ENCODE data around the gene COX7A2L. TPM values are rescaled to one million over a fixed set of nuclear protein-coding genes. Genes with fewer than 3 reads are reported as not detected.

Gene COX7A2L, protein sequence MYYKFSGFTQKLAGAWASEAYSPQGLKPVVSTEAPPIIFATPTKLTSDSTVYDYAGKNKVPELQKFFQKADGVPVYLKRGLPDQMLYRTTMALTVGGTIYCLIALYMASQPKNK
- 65.4 TPM for polyA plus RNA-seq (2013, experiment 1 of 2)
- polyA plus RNA-seq (2013, experiment 2 of 2), result 64.9 TPM

DNA sequence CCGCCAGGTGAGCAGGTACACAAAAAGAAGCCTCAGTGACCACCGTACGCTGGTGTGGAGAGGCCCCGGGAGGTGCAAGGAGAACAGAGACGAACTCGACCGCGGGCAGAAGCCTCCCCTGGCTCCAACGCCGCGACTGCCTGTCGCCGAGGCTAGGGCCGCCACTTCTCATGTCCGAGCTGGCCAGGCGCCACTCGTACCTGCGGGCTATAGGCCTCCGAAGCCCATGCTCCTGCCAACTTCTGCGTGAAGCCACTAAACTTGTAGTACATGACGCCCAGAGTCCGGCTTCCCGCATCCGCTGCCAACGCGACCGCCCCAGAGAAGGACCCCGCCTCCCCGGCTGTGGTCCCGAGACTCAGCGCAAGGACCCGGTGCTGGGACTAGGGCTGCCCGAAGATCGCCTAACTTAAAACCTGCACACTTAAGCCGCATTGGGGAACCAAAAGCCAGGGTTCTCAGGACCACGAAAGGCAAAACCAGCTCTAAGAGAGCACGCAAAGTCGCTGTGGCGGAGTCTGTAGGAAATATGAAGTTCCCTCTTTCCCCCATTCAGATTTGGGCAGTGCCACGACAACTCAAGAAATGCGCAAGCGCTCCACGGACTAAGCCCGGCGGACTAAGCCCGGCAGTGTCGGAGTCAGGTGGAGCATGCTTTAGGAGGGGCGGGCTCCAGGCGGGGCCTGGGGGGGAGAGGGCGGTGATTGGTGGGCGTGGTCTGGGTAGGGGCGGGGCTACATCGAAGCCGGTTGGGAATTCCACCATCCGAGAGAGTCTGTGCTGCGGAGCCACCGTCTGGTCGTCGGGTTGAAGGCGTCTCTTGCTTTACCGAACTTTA, at the start of gene COX7A2L:
TSS of gene COX7A2L (minus strand) at position 328 of the 838 bp plus-strand sequence. CDS start at position 272, 56 bp downstream.
- DNase-seq, result peak; percentile 98
- H3K4me1 ChIP-seq (ENCODE audit: control insufficient read depth, low read depth, low read length), result peaks cover 7% of the 10 kb centered on the region
- H3K9ac ChIP-seq (ENCODE audit: low read length), result peak within 1 kb of the TSS; percentile 93
- H2BK5ac ChIP-seq (ENCODE audit: low read length), result no peak within 1 kb of the TSS
- peak within 1 kb of the TSS; percentile 97 for H3K56ac ChIP-seq (ENCODE audit: low read length)
- H3K36me3 ChIP-seq (ENCODE audit: control insufficient read depth, insufficient read depth, low read length), result no peaks in the 10 kb centered on the region
- H3K4me3 ChIP-seq (ENCODE audit: low read length), result peak within 1 kb of the TSS; percentile 93
- H3K18ac ChIP-seq (ENCODE audit: low read length), result peak within 1 kb of the TSS; percentile 29
- H2BK120ac ChIP-seq (ENCODE audit: low read depth, low read length), result no peak within 1 kb of the TSS
- peaks cover 22% of the 10 kb centered on the region for H3K79me1 ChIP-seq (ENCODE audit: low read length)
- H2AK5ac ChIP-seq (ENCODE audit: low read length), result no peak within 1 kb of the TSS
- peak within 1 kb of the TSS; percentile 46 for H3K4ac ChIP-seq (ENCODE audit: low read depth, low read length)
- H3K23ac ChIP-seq (ENCODE audit: low read length), result no peak within 1 kb of the TSS
- no peak within 1 kb of the TSS for H4K5ac ChIP-seq (ENCODE audit: low read length)
- H3K27ac ChIP-seq (ENCODE audit: low read depth, low read length), result peak within 1 kb of the TSS; percentile 42
- H4K8ac ChIP-seq (ENCODE audit: low read depth, low read length), result no peak within 1 kb of the TSS
- peaks cover 43% of the 10 kb centered on the region for H3K79me2 ChIP-seq (ENCODE audit: control insufficient read depth, insufficient read depth, low read length)
- no CpG with 5 or more reads among the region's 61 CpGs for WGBS (ENCODE audit: extremely low coverage, insufficient coverage, low lambda C conversion rate)
- H3K4me2 ChIP-seq (ENCODE audit: low read length), result peak within 1 kb of the TSS; percentile 87
- no peaks in the 10 kb centered on the region for H3K27me3 ChIP-seq (ENCODE audit: insufficient read depth, low read length, poor library complexity)
- H2BK15ac ChIP-seq (replicated peaks; ENCODE audit: low read depth), result no peak within 1 kb of the TSS

DNA sequence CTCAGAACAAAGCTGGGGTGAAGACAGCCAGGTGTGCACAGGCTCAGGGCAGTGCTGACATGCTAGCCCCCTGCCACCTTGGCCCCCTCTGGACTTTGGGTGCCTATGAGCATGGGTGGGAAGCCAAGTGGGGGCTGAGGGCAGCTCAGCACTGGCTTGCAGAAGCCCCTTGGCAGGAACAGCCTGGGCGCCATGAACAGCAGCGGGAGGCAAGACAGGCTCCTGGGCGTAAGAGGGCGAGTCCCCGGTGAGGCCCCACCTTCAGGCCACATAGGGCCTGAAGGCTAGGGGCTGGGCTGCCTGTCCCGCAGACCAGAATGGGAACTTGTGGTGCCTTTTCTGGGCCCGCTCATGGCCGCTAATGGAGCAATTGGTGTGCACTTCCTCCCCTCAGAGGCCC, 47.0 kb upstream of the COX7A2L start:
- no peak overlapping the region for H2AK5ac ChIP-seq (ENCODE audit: low read length)
- H3K27ac ChIP-seq (ENCODE audit: low read depth, low read length), result no peak overlapping the region
- H3K27me3 ChIP-seq (ENCODE audit: insufficient read depth, low read length, poor library complexity), result no peaks in the 10 kb centered on the region
- H4K5ac ChIP-seq (ENCODE audit: low read length), result no peak overlapping the region
- no peaks in the 10 kb centered on the region for H3K4me1 ChIP-seq (ENCODE audit: control insufficient read depth, low read depth, low read length)
- no peak overlapping the region for H2BK120ac ChIP-seq (ENCODE audit: low read depth, low read length)
- H3K79me2 ChIP-seq (ENCODE audit: control insufficient read depth, insufficient read depth, low read length), result no peaks in the 10 kb centered on the region
- H3K4me3 ChIP-seq (ENCODE audit: low read length), result no peak overlapping the region
- H3K23ac ChIP-seq (ENCODE audit: low read length), result no peak overlapping the region
- H3K56ac ChIP-seq (ENCODE audit: low read length), result no peak overlapping the region
- no peak overlapping the region for H3K4ac ChIP-seq (ENCODE audit: low read depth, low read length)
- no peak overlapping the region for H3K18ac ChIP-seq (ENCODE audit: low read length)
- no peak overlapping the region for H3K4me2 ChIP-seq (ENCODE audit: low read length)
- no peak overlapping the region for H4K8ac ChIP-seq (ENCODE audit: low read depth, low read length)
- H3K9ac ChIP-seq (ENCODE audit: low read length), result no peak overlapping the region
- H3K36me3 ChIP-seq (ENCODE audit: control insufficient read depth, insufficient read depth, low read length), result no peaks in the 10 kb centered on the region
- no peak for DNase-seq
- no peaks in the 10 kb centered on the region for H3K79me1 ChIP-seq (ENCODE audit: low read length)
- H2BK5ac ChIP-seq (ENCODE audit: low read length), result no peak overlapping the region
- no peak overlapping the region for H2BK15ac ChIP-seq (replicated peaks; ENCODE audit: low read depth)
- no CpG with 5 or more reads among the region's 8 CpGs for WGBS (ENCODE audit: extremely low coverage, insufficient coverage, low lambda C conversion rate)

DNA sequence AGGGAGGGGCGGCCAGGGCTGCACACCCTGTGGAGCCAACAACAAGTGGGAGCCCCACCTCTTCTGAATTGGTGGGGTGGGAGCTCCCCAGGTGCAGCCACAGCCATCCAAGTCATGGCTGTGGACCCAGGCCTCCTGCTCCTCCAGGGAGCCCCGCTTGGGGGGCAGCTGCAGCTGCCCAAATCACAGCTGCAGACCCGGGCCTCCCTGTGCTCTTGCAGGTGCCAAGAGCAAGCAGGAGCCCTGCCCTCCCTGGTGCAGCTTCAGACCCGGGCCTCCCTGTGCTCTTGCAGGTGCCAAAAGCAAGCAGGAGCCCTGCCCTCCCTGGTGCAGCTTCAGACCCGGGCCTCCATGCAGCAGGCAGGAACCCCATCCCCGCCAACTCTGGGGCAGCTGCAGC, 46.5 kb upstream of the COX7A2L start:
- no peak overlapping the region for H2BK15ac ChIP-seq (replicated peaks; ENCODE audit: low read depth)
- H3K79me1 ChIP-seq (ENCODE audit: low read length), result no peaks in the 10 kb centered on the region
- no peaks in the 10 kb centered on the region for H3K4me1 ChIP-seq (ENCODE audit: control insufficient read depth, low read depth, low read length)
- no peak overlapping the region for H3K4ac ChIP-seq (ENCODE audit: low read depth, low read length)
- H3K27me3 ChIP-seq (ENCODE audit: insufficient read depth, low read length, poor library complexity), result no peaks in the 10 kb centered on the region
- no peak overlapping the region for H3K18ac ChIP-seq (ENCODE audit: low read length)
- no peak overlapping the region for H3K56ac ChIP-seq (ENCODE audit: low read length)
- WGBS (ENCODE audit: extremely low coverage, insufficient coverage, low lambda C conversion rate), result no CpG with 5 or more reads among the region's 6 CpGs
- no peaks in the 10 kb centered on the region for H3K79me2 ChIP-seq (ENCODE audit: control insufficient read depth, insufficient read depth, low read length)
- H2AK5ac ChIP-seq (ENCODE audit: low read length), result no peak overlapping the region
- no peaks in the 10 kb centered on the region for H3K36me3 ChIP-seq (ENCODE audit: control insufficient read depth, insufficient read depth, low read length)
- no peak overlapping the region for H2BK5ac ChIP-seq (ENCODE audit: low read length)
- H3K9ac ChIP-seq (ENCODE audit: low read length), result no peak overlapping the region
- H4K8ac ChIP-seq (ENCODE audit: low read depth, low read length), result no peak overlapping the region
- H3K4me2 ChIP-seq (ENCODE audit: low read length), result no peak overlapping the region
- no peak overlapping the region for H2BK120ac ChIP-seq (ENCODE audit: low read depth, low read length)
- no peak overlapping the region for H3K4me3 ChIP-seq (ENCODE audit: low read length)
- H4K5ac ChIP-seq (ENCODE audit: low read length), result no peak overlapping the region
- H3K27ac ChIP-seq (ENCODE audit: low read depth, low read length), result no peak overlapping the region
- no peak overlapping the region for H3K23ac ChIP-seq (ENCODE audit: low read length)
- DNase-seq, result no peak

DNA sequence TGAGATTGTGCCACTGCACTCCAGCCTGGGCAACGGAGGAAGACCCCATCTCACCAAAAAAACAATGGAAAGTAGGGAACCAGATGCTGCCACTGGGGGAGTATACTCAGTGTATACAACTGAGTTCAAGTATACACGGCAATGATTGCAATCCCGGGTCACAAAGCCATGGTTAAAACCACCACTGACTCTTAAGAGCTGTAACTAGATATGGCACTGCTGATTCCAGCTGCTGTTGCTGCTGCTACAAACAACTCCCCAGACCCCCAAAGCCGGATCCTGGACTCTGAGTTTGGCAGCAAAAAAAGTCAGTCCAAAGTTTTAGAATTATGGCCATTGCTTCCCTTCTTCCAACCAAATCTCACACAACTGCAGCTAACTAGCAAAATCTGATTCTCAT, 43.7 kb upstream of the COX7A2L start:
- no peaks in the 10 kb centered on the region for H3K27me3 ChIP-seq (ENCODE audit: insufficient read depth, low read length, poor library complexity)
- H4K5ac ChIP-seq (ENCODE audit: low read length), result no peak overlapping the region
- H3K4me1 ChIP-seq (ENCODE audit: control insufficient read depth, low read depth, low read length), result no peaks in the 10 kb centered on the region
- H3K36me3 ChIP-seq (ENCODE audit: control insufficient read depth, insufficient read depth, low read length), result no peaks in the 10 kb centered on the region
- H3K4ac ChIP-seq (ENCODE audit: low read depth, low read length), result no peak overlapping the region
- no peak overlapping the region for H3K9ac ChIP-seq (ENCODE audit: low read length)
- H2BK5ac ChIP-seq (ENCODE audit: low read length), result no peak overlapping the region
- H3K18ac ChIP-seq (ENCODE audit: low read length), result no peak overlapping the region
- no peak for DNase-seq
- H4K8ac ChIP-seq (ENCODE audit: low read depth, low read length), result no peak overlapping the region
- H3K4me2 ChIP-seq (ENCODE audit: low read length), result no peak overlapping the region
- H3K23ac ChIP-seq (ENCODE audit: low read length), result no peak overlapping the region
- WGBS (ENCODE audit: extremely low coverage, insufficient coverage, low lambda C conversion rate), result no CpG with 5 or more reads among the region's 4 CpGs
- no peak overlapping the region for H2AK5ac ChIP-seq (ENCODE audit: low read length)
- no peaks in the 10 kb centered on the region for H3K79me1 ChIP-seq (ENCODE audit: low read length)
- no peak overlapping the region for H3K27ac ChIP-seq (ENCODE audit: low read depth, low read length)
- H2BK15ac ChIP-seq (replicated peaks; ENCODE audit: low read depth), result no peak overlapping the region
- H2BK120ac ChIP-seq (ENCODE audit: low read depth, low read length), result no peak overlapping the region
- H3K4me3 ChIP-seq (ENCODE audit: low read length), result no peak overlapping the region
- H3K56ac ChIP-seq (ENCODE audit: low read length), result no peak overlapping the region
- no peaks in the 10 kb centered on the region for H3K79me2 ChIP-seq (ENCODE audit: control insufficient read depth, insufficient read depth, low read length)

DNA sequence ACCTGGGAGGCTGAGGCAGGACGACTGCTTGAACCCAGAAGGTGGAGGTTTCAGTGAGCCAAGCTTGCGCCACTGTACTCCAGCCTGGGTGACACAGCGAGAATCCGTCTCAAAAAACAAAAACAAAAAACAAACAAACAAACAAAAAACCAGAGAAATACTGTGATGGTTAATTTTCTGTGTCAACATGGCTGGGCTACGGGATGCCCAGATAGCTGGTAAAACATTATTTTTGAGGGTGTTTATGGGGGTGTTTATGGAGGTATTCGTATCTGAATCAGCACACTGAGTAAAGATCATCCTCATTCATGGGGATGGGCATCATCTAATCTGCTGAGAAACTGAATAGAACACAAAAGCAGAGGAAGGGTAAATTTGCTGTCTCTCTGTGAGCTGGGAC, 40.8 kb upstream of the COX7A2L start:
- no peaks in the 10 kb centered on the region for H3K36me3 ChIP-seq (ENCODE audit: control insufficient read depth, insufficient read depth, low read length)
- H2BK15ac ChIP-seq (replicated peaks; ENCODE audit: low read depth), result no peak overlapping the region

More for the DNA sequence above, 40.8 kb upstream of the COX7A2L start:
- Histone ChIP-seq H3K4ac (ENCODE audit: low read depth, low read length) (no peak overlapping the region), H3K27ac (ENCODE audit: low read depth, low read length) (no peak overlapping the region), H3K9ac (ENCODE audit: low read length) (no peak overlapping the region), H3K4me3 (ENCODE audit: low read length) (no peak overlapping the region), H3K56ac (ENCODE audit: low read length) (no peak overlapping the region), H3K79me2 (ENCODE audit: control insufficient read depth, insufficient read depth, low read length) (no peaks in the 10 kb centered on the region), H3K27me3 (ENCODE audit: insufficient read depth, low read length, poor library complexity) (no peaks in the 10 kb centered on the region), H4K8ac (ENCODE audit: low read depth, low read length) (no peak overlapping the region), H3K4me2 (ENCODE audit: low read length) (no peak overlapping the region), H2BK5ac (ENCODE audit: low read length) (no peak overlapping the region), H3K23ac (ENCODE audit: low read length) (no peak overlapping the region), H3K79me1 (ENCODE audit: low read length) (no peaks in the 10 kb centered on the region), H3K4me1 (ENCODE audit: control insufficient read depth, low read depth, low read length) (no peaks in the 10 kb centered on the region), H4K5ac (ENCODE audit: low read length) (no peak overlapping the region), H2AK5ac (ENCODE audit: low read length) (no peak overlapping the region), H2BK120ac (ENCODE audit: low read depth, low read length) (no peak overlapping the region), H3K18ac (ENCODE audit: low read length) (no peak overlapping the region)
- no CpG with 5 or more reads among the region's 6 CpGs for WGBS (ENCODE audit: extremely low coverage, insufficient coverage, low lambda C conversion rate)
- no peak for DNase-seq
